Measurements from ENCODE around the gene MAP3K14.

DNA sequence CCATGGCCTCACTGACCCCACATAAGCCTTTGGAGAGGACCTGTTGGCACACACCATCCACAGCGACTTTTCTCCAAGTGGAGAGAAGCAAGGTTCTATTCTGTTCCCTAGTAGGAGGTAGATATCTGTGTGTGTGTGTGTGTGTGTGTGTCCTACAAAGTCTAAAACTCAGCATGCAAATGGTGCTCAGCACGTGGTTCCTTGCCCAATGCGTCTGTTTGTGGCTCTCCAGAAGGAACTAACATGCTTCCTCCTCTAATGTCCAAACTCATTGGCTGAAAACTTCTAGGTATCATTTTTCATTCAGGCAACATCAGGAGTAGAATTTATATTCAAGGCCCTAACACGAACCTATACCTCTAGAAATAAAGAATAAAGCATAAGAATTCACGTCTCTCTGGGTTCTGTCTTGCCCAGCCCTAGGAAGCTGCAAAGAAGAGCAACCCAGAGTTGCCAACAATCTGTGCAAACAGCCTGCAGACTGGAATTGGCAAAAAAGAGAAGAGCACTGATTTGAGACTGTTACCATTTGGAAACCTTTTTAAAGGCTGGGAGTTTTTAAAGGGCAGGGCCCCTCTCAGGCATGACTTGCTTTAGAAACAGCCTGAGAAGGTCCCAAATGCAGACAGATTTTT is 25.5 kb downstream of the MAP3K14 start:
- TF ChIP-seq EP300 (IDR thresholded peaks at IDR 0.05; ENCODE audit: borderline replicate concordance) (no peak), RAD21 (IDR thresholded peaks at IDR 0.05; ENCODE audit: low read depth) (no peak), NFIC (IDR thresholded peaks at IDR 0.05) (no peak), EGR1 (IDR thresholded peaks at IDR 0.05) (no peak), TEAD4 (IDR thresholded peaks at IDR 0.05) (no peak), FOXM1 (IDR thresholded peaks at IDR 0.05; ENCODE audit: borderline replicate concordance, low read depth) (no peak), TAF1 (IDR thresholded peaks at IDR 0.05; ENCODE audit: low read depth) (no peak)
- TF ChIP-seq, protein P1, sequence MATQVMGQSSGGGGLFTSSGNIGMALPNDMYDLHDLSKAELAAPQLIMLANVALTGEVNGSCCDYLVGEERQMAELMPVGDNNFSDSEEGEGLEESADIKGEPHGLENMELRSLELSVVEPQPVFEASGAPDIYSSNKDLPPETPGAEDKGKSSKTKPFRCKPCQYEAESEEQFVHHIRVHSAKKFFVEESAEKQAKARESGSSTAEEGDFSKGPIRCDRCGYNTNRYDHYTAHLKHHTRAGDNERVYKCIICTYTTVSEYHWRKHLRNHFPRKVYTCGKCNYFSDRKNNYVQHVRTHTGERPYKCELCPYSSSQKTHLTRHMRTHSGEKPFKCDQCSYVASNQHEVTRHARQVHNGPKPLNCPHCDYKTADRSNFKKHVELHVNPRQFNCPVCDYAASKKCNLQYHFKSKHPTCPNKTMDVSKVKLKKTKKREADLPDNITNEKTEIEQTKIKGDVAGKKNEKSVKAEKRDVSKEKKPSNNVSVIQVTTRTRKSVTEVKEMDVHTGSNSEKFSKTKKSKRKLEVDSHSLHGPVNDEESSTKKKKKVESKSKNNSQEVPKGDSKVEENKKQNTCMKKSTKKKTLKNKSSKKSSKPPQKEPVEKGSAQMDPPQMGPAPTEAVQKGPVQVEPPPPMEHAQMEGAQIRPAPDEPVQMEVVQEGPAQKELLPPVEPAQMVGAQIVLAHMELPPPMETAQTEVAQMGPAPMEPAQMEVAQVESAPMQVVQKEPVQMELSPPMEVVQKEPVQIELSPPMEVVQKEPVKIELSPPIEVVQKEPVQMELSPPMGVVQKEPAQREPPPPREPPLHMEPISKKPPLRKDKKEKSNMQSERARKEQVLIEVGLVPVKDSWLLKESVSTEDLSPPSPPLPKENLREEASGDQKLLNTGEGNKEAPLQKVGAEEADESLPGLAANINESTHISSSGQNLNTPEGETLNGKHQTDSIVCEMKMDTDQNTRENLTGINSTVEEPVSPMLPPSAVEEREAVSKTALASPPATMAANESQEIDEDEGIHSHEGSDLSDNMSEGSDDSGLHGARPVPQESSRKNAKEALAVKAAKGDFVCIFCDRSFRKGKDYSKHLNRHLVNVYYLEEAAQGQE (IDR thresholded peaks at IDR 0.05; ENCODE audit: low read depth), result no peak
- TF ChIP-seq, protein P2, sequence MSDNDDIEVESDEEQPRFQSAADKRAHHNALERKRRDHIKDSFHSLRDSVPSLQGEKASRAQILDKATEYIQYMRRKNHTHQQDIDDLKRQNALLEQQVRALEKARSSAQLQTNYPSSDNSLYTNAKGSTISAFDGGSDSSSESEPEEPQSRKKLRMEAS (IDR thresholded peaks at IDR 0.05), result no peak

Data from Ishikawa (cell line).